Ascending aorta (tissue), 2 donors: ENCODE measurements around the gene VPS25. TPM values are rescaled to one million over a fixed set of nuclear protein-coding genes. Genes with fewer than 3 reads are reported as not detected.

Experiments
- DNase-seq, 2 donors: peaks; one replicate each; pipeline ENCODE4 v3.0.0-alpha.2; 2019; ENCODE audit warnings: low spot score in 2 of 2
- H3K27ac ChIP-seq, 2 donors: fragments of 200-600 bp; sonication (generic); one replicate each; pipeline ENCODE4 v1.5.1; 2016 to 2017; ENCODE audit warnings: mild to moderate bottlenecking in 1 of 2
- H3K27me3 ChIP-seq: fragments of 200-600 bp; sonication (generic); one replicate; pipeline ENCODE4 v1.5.1; 2017
- H3K36me3 ChIP-seq, 2 donors: fragments of 200-600 bp; sonication (generic); one replicate each; pipeline ENCODE4 v1.5.1; 2016
- H3K4me1 ChIP-seq, 2 donors: fragments of 200-600 bp; sonication (generic); one replicate each; pipeline ENCODE4 v1.5.1; 2016 to 2017; ENCODE audit warnings: mild to moderate bottlenecking in 1 of 2
- H3K4me3 ChIP-seq, 2 donors: fragments of 200-600 bp; sonication (generic); one replicate each; pipeline ENCODE4 v1.5.1; 2016 to 2017; ENCODE audit warnings: mild to moderate bottlenecking in 1 of 2
- H3K9me3 ChIP-seq, 2 donors: fragments of 200-600 bp; sonication (generic); one replicate each; pipeline ENCODE4 v1.5.1; 2016
- intact Hi-C: fragments of 100-400 bp; cut with DNase I; formaldehyde crosslinking; loops from one replicate; pipeline ENCODE4 v1.15.1; 2023
- total RNA-seq: library from RNA; depleted of rRNA; stranded (reverse); fragments of >200 nt; gene quantifications from one replicate; pipeline ENCODE4 v1.1.0, GENCODE V29; 2016
- TF ChIP-seq, protein P1 (sequence below), 3 experiments: fragments of 200-600 bp in 2 of 3; fragments of 450-650 bp in 1 of 3; sonication (generic) in 2 of 3; IDR thresholded peaks; one replicate each; pipeline ENCODE4 v1.5.1; 2016 to 2019; ENCODE audit warnings: antibody characterized with exemption in 3 of 3, mild to moderate bottlenecking in 1 of 3, moderate library complexity in 1 of 3

VPS25 gene
- total RNA-seq, 1 donor from 2014 or later, result 40.9 TPM

DNA sequence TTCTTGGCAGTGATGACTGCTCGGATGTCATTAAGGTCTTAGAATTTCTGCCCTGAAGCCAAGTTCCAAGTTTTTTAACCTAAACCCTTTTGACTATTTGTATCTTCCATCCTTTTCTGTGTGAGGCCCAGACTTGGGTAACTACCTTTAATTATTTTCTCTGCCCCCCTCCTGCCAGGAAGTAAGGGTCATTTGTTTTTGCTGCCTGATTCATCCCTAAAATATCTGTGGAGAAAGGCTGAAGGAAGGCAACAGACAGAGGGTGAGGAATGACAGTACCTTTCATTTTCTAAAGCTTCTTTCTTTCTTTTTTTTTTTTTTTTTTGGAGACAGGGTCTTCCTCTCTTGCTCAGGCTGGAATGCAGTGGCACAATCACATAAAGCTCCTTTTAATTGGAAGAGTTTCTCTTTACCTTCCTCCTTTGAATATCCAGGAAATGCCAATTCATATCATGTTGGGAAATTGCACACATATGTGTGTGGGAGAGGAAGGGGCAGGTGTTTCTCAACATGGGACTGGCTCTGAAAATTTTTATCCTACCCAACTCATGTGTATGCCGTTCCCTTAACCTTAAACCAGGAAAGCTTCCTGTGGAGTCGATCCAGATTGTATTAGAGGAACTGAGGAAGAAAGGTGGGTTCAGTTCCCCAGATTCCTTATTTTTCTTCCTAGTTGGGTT, 957 bp downstream of the VPS25 start:
- no peaks in the 10 kb centered on the region for H3K27me3 ChIP-seq
- DNase-seq, result no peak
- H3K4me3 ChIP-seq, result peak overlapping the region; percentile 79 to 81
- intact Hi-C loops, result loop anchor here (5.0 kb wide), 1 partner anchor 48 kb away; the partner anchor contains the start of gene BECN1
- H3K9me3 ChIP-seq, result no peaks in the 10 kb centered on the region
- TF ChIP-seq, protein P1, sequence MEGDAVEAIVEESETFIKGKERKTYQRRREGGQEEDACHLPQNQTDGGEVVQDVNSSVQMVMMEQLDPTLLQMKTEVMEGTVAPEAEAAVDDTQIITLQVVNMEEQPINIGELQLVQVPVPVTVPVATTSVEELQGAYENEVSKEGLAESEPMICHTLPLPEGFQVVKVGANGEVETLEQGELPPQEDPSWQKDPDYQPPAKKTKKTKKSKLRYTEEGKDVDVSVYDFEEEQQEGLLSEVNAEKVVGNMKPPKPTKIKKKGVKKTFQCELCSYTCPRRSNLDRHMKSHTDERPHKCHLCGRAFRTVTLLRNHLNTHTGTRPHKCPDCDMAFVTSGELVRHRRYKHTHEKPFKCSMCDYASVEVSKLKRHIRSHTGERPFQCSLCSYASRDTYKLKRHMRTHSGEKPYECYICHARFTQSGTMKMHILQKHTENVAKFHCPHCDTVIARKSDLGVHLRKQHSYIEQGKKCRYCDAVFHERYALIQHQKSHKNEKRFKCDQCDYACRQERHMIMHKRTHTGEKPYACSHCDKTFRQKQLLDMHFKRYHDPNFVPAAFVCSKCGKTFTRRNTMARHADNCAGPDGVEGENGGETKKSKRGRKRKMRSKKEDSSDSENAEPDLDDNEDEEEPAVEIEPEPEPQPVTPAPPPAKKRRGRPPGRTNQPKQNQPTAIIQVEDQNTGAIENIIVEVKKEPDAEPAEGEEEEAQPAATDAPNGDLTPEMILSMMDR (IDR thresholded peaks at IDR 0.05), result no peak
- H3K27ac ChIP-seq, result peak overlapping the region in 1 of 2 donors; percentile 68
- peaks cover 26 to 40% of the 10 kb centered on the region in 2 donors for H3K36me3 ChIP-seq
- peaks cover 4 to 5% of the 10 kb centered on the region in 2 donors for H3K4me1 ChIP-seq

- DNase-seq, result no peak
- intact Hi-C loops, result no loop called here
- H3K27me3 ChIP-seq, result no peaks in the 10 kb centered on the region
- no peaks in the 10 kb centered on the region for H3K9me3 ChIP-seq
- peaks cover 27 to 45% of the 10 kb centered on the region in 2 donors for H3K36me3 ChIP-seq
- H3K4me1 ChIP-seq, result peaks cover 6% of the 10 kb centered on the region in 2 donors
- TF ChIP-seq, protein P1 (IDR thresholded peaks at IDR 0.05), result no peak
- no peak overlapping the region for H3K4me3 ChIP-seq
- no peak overlapping the region for H3K27ac ChIP-seq
Observed at GRCh38 chr17:42775534-42776098, 2.4 kb downstream of the VPS25 start.

- H3K4me1 ChIP-seq, result peaks cover 10% of the 10 kb centered on the region in 2 donors
Observed at GRCh38 chr17:42778570-42778969, 5.3 kb downstream of the VPS25 start.

DNA sequence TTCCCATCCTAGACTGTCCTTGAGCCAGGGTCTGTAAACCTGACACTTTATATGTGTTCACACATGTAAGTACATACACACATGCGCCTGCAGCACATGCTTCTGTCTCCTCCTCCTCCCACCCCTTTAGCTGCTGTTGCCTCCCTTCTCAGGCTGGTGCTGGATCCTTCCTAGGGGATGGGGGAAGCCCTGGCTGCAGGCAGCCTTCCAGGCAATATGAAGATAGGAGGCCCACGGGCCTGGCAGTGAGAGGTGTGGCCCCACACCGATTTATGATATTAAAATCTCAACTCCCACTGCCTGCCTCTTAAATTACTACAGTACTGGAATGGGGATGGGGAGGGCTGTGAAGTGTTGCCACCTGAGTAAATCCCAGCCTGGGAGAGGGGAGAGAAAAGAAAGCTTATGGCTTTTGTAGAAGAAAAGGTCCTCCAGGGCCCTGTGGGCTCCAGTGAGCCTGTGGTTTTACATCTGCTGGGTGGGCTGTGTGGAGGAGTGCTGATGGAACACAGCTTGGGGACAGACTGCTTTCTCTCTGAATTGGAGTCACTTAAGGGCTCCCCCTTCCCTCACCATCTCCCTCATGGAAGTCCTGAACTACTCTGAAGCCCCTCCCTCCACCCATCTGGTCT, 6.2 kb downstream of the VPS25 start:
- peaks cover 27 to 45% of the 10 kb centered on the region in 2 donors for H3K36me3 ChIP-seq
- peaks cover 6 to 7% of the 10 kb centered on the region in 2 donors for H3K4me1 ChIP-seq
- TF ChIP-seq, protein P1 (IDR thresholded peaks at IDR 0.05), result no peak
- DNase-seq, result no peak
- intact Hi-C loops, result no loop called here
- no peaks in the 10 kb centered on the region for H3K9me3 ChIP-seq
- peaks cover 12% of the 10 kb centered on the region for H3K27me3 ChIP-seq
- no peak overlapping the region for H3K4me3 ChIP-seq
- H3K27ac ChIP-seq, result no peak overlapping the region

More at GRCh38 chr17:42778570-42778969, 5.3 kb downstream of the VPS25 start:
- Histone ChIP-seq H3K27ac (no peak overlapping the region), H3K4me3 (no peak overlapping the region), H3K27me3 (peaks cover 5% of the 10 kb centered on the region), H3K36me3 (peaks cover 27 to 45% of the 10 kb centered on the region in 2 donors), H3K9me3 (no peaks in the 10 kb centered on the region)
- TF ChIP-seq, protein P1 (IDR thresholded peaks at IDR 0.05), result no peak
- intact Hi-C loops, result no loop called here
- no peak for DNase-seq

DNA sequence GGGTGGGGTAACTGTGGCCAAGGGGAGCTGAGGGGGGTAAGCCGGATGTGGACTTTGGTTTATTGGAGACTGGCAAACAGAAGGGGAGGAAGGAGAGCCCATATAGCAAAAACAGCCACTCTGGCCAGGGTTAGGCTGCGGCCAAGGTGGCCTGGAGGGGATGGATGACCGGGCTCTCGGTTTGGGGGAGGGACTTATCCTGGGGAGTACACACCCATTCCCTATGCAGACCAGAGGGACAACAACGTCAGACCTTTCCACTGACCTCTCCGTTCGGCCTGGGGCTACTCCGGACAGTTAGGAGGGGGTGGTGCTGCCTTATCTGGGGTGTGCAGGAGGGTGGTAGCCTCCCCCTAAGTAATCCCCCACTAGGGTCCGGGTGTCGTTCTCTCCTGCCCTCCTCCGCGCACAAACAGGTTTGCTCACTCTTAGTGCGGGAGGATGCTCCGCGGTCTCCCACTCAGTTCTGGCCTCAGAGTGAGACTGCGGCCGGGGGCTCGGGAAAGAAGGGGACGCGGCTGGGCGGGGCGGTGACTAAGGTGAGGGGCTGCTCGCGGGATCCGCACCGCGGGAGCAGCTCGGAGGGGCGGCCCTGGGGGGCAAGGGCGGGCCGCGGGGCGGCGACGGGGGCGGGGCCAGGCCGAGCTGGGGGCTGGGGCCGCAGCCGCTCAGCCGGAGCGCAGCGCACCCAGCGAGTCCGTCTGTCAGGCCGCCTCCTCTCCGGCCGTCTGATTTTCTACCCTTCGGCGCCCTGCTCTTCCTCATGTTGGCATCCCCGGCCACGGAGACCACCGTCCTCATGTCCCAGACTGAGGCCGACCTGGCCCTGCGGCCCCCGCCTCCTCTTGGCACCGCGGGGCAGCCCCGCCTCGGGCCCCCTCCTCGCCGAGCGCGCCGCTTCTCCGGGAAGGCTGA, 6.9 kb downstream of the VPS25 start, which contains the start of gene WNK4:
Gene WNK4, plus strand, starts transcription at position 675 of the 915 bp plus-strand sequence. Its CDS starts 89 bp downstream, at position 764.
- intact Hi-C loops, result no loop called here
- TF ChIP-seq, protein P1 (IDR thresholded peaks at IDR 0.05), result no peak
- peaks cover 12% of the 10 kb centered on the region for H3K27me3 ChIP-seq
- H3K9me3 ChIP-seq, result no peaks in the 10 kb centered on the region
- H3K36me3 ChIP-seq, result peaks cover 26 to 42% of the 10 kb centered on the region in 2 donors
- H3K4me3 ChIP-seq, result peak within 1 kb of the TSS; percentile 45 to 47
- peaks cover 6% of the 10 kb centered on the region in 2 donors for H3K4me1 ChIP-seq
- no peak within 1 kb of the TSS for H3K27ac ChIP-seq
- no peak for DNase-seq
